HG03378 (cell line): ENCODE results near the gene MOK.

ENCODE experiments used
- ATAC-seq: cut with Tn5 transposase; IDR thresholded peaks from one replicate; pipeline ENCODE4 v1.9.1; 2021; ENCODE audit warnings: mild to moderate bottlenecking, moderate library complexity; ENCODE audit not compliant: unreplicated experiment

MOK gene

DNA sequence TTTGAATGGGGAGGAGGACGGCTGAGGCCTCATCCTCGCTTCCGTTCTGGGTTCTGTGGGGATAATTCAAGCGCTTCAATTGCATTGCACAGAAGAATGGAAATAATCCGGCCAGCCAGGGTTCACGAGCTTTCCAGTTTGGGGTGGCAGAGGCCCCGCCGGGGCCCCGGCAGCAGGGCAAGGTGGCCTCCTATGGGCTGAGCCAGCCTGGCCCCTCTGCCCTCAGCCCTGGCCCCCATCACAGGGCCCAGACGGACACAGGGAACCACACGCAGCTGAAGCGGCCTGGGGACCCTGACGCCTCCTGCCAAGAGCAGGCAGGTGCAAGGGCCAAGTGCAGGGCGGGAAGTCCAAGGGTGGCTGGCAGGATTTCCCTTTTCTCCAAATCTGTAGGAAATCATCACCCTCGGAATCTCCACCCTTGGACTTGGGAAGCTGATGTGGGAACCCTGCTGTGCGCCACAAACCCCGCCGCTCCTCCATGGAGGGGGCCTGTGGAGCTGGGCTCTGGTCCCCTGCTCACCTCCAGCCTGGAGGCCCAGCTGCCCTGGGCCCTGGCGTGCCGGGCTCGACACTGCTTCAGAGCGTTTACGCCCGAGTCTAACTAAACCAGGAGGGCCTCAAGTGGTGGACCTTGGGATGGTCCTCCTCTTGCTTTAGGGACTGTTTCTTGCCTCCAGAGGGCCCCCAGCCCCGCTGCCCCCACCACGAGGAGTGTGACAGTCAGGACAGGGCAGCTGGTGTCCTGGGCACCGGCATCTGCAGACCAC, 78.4 kb downstream of the MOK start:
- ATAC-seq: no peak

DNA sequence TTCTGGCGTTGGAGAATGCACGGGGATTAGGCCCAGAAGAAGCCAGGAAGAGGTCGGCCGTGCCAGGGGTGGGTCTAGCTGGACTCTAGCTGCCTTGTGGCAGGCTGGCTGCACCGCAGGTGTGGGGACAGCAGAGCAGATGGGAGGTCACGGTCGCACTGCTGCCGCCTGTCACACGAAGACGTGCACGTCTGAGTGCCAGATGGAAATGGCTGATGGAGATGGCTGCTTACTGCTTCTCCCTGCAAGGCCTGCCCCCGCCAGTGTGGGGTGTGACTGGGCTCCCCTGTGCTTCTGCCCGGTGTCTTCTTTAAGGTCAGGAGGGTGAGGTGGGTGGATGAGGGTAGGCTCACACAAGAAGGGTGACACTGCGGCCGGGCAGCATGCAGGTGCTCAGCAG, 79.0 kb downstream of the MOK start:
- no peak for ATAC-seq

DNA sequence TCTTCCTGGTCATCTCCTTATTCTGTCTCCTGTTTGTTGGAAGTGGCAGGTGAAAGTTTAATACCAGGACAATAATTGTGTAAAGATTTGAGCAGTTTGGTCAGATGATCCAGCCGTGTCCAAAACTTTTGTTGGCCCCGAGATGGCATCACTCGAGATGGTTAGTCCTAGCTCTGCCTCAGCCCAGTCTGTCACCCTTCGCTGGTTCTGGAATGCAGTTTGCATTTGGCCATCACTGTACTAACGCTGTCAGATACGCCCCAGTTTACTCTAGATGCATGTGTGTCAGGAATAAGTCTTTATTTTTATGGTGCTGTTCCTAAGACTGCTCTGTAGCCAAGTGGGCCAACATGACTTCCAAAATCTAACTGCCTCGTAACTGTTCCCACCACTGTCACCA, 79.6 kb downstream of the MOK start:
- no peak for ATAC-seq

DNA sequence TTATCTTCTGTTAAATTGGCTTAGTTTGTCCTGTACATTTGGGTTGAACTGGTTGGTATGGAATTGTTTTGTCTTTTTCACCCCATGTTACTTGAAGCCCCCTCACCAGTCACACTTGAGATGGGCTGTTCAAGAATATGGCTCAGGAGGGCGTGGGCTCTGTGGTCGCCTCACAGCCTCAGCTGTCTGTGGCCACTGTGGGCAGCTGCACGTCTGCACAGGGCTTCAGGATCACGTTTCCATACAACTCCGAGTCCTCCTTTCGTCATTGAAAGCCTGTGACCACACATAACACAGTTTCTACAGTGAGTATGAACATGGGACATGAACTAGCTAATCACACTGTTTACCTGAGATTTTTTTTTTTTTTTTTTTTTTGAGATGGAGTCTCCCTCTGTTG, 81.3 kb downstream of the MOK start:
- ATAC-seq: no peak

DNA sequence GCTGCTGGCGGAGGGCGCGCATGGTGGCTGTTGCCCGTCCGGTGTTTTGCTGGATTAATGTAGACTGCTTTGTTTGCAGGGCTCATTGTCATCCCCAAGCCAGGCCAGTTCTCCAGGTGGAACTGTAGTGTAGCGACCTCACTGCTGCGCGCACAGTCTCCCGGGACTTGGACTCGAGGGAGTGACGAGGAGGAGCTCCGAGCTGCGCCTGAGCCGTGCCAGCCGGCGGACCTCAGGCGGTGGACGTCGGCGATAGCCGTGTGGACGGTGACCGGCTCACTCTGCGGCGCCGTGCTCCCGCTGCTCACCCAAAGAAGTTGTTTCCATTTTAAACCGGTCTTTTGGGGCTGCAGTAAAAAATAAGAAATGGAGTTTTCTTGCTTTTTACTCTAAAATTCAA, 82.2 kb downstream of the MOK start:
- no peak for ATAC-seq

DNA sequence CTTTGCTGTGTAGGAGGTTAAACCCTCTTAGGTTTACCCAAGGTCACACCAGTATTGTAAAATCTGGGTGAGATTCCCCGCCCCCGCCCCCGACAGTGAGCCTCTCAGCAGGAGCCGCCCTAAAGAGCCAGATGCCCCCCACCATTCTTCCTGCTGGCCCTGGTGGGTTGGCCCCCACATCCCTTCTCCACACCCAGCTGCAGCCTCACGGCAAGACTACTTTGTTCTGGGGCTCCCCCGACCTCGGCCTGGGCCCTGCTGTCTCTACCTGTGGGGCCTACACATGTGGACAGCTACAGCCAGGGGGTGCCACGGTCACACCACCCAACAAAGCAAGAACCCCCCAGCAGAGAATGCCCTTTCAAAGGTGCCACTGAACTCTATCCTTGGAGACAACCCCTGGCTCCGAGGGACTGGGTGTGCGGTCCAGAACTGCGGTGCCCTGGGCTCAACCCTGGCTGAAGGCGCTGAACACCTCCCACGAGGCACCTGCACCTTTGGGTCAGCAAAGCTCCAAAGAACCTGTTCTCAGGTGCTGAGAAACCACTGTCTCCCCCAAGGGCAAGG, 82.9 kb downstream of the MOK start:
- ATAC-seq: no peak

DNA sequence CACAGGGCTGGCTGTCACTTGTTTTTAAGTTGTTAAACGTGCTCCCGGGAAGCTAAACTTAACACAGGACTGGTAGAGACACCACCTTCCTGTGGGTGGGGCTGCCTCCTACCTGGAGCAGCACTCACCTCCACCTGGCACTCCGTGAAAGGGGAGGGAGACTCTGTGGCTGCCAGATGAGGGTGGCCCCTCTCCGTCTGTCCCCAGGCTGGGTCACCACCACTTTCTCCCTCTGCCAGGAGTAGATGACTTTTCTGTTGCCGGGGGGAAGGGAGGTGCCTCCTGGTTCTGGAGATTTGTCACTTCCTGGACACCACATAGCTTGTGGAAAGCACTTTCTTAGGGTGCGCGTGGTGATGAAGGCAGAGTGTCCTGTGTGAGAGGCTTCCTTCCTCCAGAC, 83.9 kb downstream of the MOK start:
- ATAC-seq: no peak

DNA sequence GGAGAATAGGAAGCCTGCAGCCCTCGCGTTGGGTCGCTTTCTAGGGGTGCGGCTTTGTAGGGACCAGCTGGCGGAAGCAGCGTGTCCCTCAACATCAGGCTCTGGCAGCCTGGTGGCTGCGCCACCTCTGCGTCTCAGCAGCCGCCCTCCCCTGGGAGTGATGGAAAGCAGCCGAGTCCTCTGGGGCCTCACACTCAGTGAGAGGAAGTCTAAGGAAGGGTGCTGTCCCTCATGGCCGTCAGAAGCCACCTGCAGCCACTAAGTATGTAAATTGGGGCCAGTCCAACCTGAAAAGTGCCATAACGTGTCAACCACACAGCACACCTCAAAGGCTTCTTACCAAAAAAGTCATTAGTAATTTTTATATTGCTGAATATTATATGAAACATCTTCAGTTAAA, 84.9 kb downstream of the MOK start:
- ATAC-seq: peak; percentile 72

DNA sequence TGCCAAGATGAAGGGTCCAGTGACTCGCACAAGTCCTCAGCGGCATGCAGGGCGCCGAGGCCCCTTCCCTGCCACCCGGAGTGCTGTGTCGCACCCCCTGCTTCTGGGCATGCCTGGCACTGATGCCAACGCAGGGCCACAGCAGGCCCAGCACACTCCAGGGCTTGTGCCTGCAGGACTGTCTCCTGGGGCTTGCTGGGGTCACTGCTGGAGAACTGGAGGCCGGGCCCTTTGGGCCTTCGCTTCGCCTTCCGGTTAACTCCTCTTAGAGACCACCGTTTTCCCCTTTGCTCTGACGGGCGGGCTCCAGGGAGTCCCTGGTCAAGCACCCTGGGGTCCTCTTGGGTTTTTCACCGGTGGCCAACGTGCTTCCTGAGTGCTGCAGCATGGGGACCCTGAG, 85.6 kb downstream of the MOK start:
- ATAC-seq: no peak

DNA sequence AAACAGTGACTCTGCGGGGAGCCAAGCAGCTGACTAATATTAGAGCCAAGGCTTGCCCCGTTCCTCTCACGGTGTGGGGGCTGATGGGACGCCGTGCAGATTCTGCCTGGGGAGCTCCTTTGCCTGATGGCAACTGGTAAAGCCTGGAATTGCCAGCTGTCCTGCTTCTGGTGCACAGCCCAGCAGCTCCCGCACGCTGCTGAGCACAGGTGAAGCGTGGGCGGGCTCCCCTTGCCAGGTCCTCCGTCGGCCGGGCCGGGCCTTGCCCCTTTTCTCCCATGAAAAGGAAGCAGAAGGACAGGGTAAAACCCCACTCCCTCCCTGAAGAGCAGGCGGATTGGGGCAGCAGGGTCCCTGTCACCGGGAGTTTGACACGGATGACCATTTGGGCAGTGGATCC, 86.3 kb downstream of the MOK start:
- ATAC-seq: no peak

DNA sequence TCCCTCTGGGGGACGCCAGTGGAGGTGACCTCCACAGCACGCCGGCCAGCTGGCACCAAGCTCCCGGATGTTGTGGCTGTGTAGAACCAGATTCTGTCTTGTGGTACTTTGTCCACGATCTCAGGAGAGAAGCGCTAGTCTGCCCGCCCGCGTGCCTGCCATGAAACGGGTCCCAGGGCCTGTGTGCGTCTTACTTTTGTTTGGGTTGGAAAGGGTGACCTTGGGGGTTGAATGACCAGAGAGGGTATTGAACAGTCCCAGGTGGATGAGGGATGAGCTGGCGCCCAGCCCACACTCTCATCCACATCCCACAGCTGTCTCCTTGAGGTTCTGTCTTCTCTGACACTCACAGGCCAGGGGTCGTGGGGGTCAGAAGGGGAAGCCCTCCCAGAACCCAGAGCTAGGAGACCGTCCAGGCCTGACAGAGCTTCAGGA, 87.0 kb downstream of the MOK start:
- ATAC-seq: no peak

DNA sequence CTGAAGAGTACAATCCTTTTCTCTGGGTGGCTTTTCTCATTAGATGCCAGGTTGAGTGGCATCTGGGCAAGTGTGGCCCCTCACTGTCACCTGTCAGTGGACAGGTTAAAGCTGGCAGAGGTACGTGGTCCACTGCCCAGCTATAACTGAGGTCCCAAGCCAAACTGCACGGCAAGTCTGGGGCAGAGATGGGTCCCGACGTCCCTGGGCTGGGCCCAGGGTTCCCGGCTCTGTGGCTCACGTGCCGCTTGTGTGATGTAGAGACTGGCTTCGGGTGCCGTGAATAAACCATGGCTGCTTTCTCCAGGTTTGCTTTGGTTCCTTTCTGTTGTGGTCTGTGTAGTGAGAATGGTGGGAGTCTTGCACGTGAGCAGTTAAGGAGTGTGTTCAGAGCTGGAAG, 87.6 kb downstream of the MOK start:
- no peak for ATAC-seq

DNA sequence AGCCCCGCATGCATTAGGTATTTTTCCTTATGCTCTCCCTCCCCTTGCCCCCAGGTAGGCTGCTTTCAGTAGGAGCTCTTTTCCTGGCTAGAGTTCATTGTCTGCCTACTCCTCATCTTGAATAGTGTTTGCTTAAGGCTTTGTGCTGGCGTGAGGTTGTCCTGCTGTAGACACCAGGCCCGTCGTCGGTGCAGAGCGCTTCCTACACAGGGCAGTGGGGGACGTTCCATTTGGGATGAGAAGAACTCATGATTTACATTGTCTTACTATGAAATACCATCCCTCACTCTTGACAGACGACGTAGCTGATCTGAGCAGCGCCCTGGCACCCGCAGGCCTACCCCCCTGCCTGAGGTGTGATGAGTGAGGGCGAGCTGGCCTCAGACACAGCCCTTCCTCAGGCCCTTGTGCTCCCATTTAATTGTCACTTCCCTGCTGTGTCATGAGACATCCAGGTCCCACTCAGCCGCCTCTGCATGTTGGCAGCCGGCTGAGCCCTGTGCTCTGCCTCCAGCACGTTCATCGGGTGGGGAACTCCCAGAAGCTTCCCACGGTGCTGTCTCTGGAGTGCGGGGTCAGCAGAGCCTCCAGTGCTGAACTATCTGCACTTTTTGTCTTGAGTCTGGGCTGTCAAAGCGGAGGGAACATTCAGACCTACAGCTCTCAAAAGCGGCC, 89.3 kb downstream of the MOK start:
- no peak for ATAC-seq

DNA sequence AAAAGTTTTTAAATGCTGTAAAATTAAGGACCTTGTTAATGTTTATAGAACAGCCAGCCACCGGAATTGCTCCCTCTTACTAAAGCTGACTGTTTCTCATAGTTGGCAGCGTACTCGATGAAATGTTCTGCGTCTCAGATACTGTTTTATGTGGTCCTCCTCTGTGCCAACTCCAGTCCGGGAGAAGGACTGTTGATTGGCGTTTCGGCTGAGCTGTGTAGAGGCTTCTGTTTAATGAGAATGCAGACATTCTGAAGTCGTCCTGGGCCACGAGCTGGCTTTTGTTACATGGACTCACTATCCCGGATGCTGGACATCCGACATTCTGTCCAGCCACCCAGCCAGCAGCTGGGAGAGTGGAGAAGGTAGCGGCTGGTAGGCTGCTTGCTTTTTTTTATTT, 89.9 kb downstream of the MOK start:
- no peak for ATAC-seq

DNA sequence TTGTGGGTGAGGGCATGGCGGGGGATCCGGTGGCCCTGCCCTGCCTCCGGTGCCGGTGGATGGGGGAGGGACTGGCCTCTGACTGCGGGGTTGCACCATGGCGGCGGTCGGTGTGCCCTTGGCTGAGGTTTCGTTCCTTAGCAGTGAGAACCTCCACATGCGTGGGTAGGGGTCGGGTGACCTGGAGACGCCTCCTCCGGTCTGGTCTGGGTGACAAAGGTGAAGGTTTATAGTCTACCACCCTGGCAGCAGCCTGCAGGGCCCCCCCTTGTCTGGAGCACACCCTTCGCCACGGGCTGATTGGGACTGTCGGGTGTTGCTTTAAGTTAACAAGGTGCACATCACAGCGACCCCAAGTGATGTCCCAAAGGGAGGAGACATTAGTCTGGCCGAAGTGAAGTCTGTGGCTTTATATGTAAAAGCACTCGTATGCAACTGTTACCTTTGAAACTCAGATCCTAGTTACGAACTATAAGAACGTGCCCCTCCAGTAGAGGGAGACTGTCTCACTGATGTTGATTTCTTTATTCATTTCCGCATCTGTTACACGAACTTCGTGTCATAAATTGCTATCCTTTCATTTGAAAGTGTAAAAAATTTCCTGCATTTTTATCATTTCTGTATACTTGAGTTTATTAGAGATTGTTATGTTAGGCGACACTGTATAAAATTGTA, 90.8 kb downstream of the MOK start:
- no peak for ATAC-seq

DNA sequence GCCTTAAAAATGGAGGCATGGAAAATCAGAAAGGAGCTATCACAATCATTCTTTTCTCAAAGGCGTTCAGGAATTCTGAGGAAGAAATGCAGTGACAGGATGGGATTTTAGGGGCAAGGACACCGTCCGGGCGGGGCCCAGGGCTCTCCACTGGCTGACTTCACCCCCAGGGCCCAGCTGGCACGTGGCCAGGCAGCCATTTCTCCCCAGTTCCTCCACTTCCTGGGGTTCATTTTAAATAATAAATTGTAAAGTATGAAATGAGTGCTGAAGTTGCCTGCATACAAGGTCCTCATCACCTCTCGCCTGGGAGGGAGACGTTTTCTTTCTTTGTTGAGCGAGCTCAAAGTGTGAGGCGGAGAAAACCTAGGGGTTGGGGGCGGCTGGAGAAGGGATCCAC, 91.5 kb downstream of the MOK start:
- no peak for ATAC-seq

DNA sequence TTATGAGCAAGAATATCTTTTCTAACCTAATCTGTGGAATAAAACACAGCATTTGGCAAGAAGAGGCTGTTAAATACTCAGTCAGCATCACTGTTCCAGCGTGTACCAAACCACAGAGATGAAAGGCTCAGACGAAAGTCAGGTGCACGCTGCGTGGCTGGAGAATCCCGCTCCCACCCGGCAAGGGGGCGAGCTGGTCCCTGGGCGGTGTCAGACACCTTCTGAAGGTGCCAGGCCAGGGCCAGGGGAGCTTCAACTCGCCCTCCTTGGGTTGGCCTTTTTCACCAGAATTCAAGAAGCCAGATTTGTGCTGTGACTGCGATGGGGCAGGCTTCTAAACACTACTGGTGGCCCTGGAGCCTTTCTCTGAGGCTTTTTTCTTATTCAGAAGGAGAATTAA, 92.1 kb downstream of the MOK start:
- no peak for ATAC-seq

DNA sequence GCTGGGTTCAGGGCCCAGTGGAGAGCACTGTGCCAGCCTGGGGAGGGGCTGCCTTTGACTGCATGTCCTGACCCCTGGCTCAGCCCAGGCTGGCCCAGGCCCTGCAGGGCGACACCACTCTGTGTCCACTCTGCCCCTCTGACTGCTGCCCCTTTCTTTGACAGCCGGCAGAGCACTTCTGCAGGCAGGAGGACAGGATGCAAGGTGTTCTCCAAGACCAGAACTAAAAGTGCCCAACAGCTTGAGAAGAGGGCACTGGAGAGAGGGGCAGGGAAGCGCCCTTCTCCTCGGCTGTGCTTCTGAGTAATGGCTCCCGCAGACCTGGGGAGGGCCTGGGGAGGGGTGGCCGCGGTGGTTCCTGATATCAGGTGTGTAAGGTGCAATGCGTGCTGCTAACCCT, 92.6 kb downstream of the MOK start:
- no peak for ATAC-seq

DNA sequence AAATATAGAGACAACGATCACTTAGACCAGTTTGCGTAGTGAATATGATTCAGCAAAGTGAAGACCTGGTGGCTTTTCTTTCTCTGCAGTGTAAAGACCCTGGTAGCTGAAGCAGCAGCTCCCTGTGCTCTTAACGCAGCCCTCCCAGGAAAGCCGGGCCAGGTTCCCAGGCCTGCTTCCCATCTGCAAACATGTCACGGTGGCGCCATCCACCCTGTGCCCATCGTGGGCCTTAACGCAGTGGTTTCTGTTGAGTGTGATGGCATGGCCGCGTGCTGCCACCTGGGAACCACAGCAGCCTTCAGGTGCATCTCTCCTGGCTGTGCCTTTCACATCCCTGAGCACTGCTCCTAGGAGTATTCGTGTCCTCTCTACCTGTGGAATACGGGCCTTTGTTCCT, 93.7 kb downstream of the MOK start:
- ATAC-seq: no peak

DNA sequence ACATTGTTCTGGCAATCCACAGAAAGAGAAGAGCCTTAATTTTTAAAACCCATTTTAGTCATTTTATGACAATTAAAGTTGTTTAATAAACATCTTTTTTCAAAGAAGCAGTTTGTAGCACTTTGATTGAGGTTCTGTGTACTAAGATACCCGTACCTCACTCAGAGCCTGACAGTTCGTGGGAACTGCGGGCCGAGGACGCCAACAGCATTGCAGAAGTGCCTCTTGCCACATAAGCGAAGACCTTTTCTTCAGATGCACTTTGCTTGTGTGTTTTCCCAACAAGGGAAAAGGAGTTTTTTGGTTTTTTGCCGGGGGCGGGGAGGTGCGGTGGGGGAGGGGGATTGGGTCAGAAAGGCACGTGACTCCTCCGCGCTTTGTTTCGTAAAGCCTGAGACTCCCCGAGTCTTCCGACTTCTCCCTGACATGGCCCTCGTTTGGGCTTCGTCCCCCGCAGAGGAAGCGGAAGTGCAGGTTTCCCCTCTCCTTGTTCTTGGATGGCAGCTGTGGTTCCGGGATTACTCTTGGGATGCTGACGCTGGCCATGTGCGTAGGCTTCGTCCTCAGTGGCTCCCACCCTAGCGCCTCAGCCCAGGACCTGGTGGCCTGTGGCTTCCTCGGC, 94.4 kb downstream of the MOK start:
- ATAC-seq: no peak

DNA sequence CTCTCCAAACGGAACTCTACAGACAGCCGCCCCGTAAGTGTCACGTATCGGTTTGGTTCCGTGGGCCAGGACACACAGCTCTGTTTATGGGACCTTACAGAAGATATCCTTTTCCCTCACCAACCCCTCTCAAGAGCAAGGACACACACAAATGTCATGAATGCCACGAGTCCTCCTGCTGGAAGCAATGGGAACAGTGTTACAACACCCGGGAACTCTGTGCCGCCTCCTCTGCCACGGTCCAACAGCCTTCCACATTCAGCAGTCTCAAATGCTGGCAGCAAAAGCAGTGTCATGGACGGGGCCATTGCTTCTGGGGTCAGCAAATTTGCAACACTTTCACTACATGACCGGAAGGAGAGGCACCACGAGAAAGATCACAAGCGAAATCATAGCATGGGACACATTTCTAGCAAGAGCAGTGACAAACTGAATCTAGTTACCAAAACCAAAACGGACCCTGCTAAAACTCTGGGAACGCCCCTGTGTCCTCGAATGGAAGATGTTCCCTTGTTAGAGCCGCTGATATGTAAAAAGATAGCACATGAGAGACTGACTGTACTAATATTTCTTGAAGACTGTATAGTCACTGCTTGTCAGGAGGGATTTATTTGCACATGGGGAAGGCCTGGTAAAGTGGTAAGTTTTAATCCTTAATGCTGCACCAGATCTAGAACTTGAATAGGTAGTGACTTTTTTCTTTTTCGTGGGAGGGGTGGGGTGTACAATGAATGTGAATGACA, 95.6 kb downstream of the MOK start:
- ATAC-seq: no peak
